ENCODE data around the gene ELOVL2. TPM values are rescaled to one million over a fixed set of nuclear protein-coding genes. Genes with fewer than 3 reads are reported as not detected.

ELOVL2 gene
- total RNA-seq, 4 donors from 2014 or later: 0.60 to 2.2 (median 1.3) TPM

GRCh38 chr6:10963113-10963512, 81.0 kb downstream of the ELOVL2 start:
- no peak for TF ChIP-seq POLR2A (IDR thresholded peaks at IDR 0.05)
- no peak for TF ChIP-seq EP300 (IDR thresholded peaks at IDR 0.05)
- no peak for TF ChIP-seq CTCF (IDR thresholded peaks at IDR 0.05)
- peaks cover 0 to 8% (median 0%) of the 10 kb centered on the region in 3 donors for H3K36me3 ChIP-seq
- no peaks in the 10 kb centered on the region for H3K27me3 ChIP-seq
- peaks cover 0 to 23% (median 5%) of the 10 kb centered on the region in 4 donors for H3K9me3 ChIP-seq
- WGBS, 2 donors: 47 to 67% methylated on average over 2 of the region's 2 CpGs
- no peak overlapping the region for H3K27ac ChIP-seq
- H3K4me1 ChIP-seq: no peaks in the 10 kb centered on the region
- no peak overlapping the region for H3K4me3 ChIP-seq
- DNase-seq (ENCODE audit: low spot score in 2 of 2): no peak

- Histone ChIP-seq H3K27me3 (no peaks in the 10 kb centered on the region), H3K4me1 (no peaks in the 10 kb centered on the region), H3K4me3 (no peak overlapping the region), H3K9me3 (peaks cover 0 to 18% (median 5%) of the 10 kb centered on the region in 4 donors), H3K27ac (no peak overlapping the region), H3K36me3 (peaks cover 0 to 5% (median 0%) of the 10 kb centered on the region in 3 donors)
- WGBS, 2 donors: 29 to 37% methylated on average over 1 of the region's 1 CpG
- no peak for DNase-seq (ENCODE audit: low spot score in 2 of 2)
- TF ChIP-seq CTCF (IDR thresholded peaks at IDR 0.05) (no peak), POLR2A (IDR thresholded peaks at IDR 0.05) (no peak), EP300 (IDR thresholded peaks at IDR 0.05) (no peak)
Measured at GRCh38 chr6:10962673-10963072, 81.4 kb downstream of the ELOVL2 start.

GRCh38 chr6:10961837-10962236, 82.3 kb downstream of the ELOVL2 start:
- 72 to 74% methylated on average over 3 of the region's 3 CpGs for WGBS, 2 donors
- peaks cover 0 to 4% (median 0%) of the 10 kb centered on the region in 3 donors for H3K36me3 ChIP-seq
- no peaks in the 10 kb centered on the region for H3K27me3 ChIP-seq
- H3K4me1 ChIP-seq: no peaks in the 10 kb centered on the region
- H3K27ac ChIP-seq: no peak overlapping the region
- H3K9me3 ChIP-seq: peaks cover 0 to 14% (median 5%) of the 10 kb centered on the region in 4 donors
- no peak overlapping the region for H3K4me3 ChIP-seq
- DNase-seq (ENCODE audit: low spot score in 2 of 2): no peak
- TF ChIP-seq EP300 (IDR thresholded peaks at IDR 0.05) (no peak), CTCF (IDR thresholded peaks at IDR 0.05) (no peak), POLR2A (IDR thresholded peaks at IDR 0.05) (no peak)

- 90 to 91% methylated on average over 2 of the region's 2 CpGs for WGBS, 2 donors
- no peak overlapping the region for H3K4me3 ChIP-seq
Measured at GRCh38 chr6:10960171-10960570, 83.9 kb downstream of the ELOVL2 start.

GRCh38 chr6:10957414-10957886, 86.7 kb downstream of the ELOVL2 start:
- Histone ChIP-seq H3K27me3 (no peaks in the 10 kb centered on the region), H3K9me3 (no peaks in the 10 kb centered on the region), H3K36me3 (no peaks in the 10 kb centered on the region), H3K27ac (no peak overlapping the region), H3K4me1 (no peaks in the 10 kb centered on the region), H3K4me3 (no peak overlapping the region)
- 61 to 75% methylated on average over 6 of the region's 6 CpGs for WGBS, 2 donors
- DNase-seq (ENCODE audit: low spot score in 2 of 2): no peak
- no peak for TF ChIP-seq EP300 (IDR thresholded peaks at IDR 0.05)
- no peak for TF ChIP-seq POLR2A (IDR thresholded peaks at IDR 0.05)
- TF ChIP-seq CTCF (IDR thresholded peaks at IDR 0.05): no peak

More at GRCh38 chr6:10960171-10960570, 83.9 kb downstream of the ELOVL2 start:
- Histone ChIP-seq H3K27me3 (no peaks in the 10 kb centered on the region), H3K9me3 (no peaks in the 10 kb centered on the region), H3K27ac (no peak overlapping the region), H3K36me3 (no peaks in the 10 kb centered on the region), H3K4me1 (no peaks in the 10 kb centered on the region)
- TF ChIP-seq EP300 (IDR thresholded peaks at IDR 0.05) (no peak), POLR2A (IDR thresholded peaks at IDR 0.05) (no peak), CTCF (IDR thresholded peaks at IDR 0.05) (no peak)
- DNase-seq (ENCODE audit: low spot score in 2 of 2): no peak
